GM21825 (cell line): Measurements from ENCODE around the gene KHNYN.
"Not testable (repeated sequence)": the region's sequence is repeated elsewhere in the genome, so short reads cannot be mapped to it uniquely, and the experiment has no call there.

Experiments used
- ATAC-seq: cut with Tn5 transposase; IDR thresholded peaks from one replicate; pipeline ENCODE4 v1.9.1; 2021; ENCODE audit warnings: mild to moderate bottlenecking, moderate library complexity; ENCODE audit not compliant: unreplicated experiment

KHNYN gene

DNA sequence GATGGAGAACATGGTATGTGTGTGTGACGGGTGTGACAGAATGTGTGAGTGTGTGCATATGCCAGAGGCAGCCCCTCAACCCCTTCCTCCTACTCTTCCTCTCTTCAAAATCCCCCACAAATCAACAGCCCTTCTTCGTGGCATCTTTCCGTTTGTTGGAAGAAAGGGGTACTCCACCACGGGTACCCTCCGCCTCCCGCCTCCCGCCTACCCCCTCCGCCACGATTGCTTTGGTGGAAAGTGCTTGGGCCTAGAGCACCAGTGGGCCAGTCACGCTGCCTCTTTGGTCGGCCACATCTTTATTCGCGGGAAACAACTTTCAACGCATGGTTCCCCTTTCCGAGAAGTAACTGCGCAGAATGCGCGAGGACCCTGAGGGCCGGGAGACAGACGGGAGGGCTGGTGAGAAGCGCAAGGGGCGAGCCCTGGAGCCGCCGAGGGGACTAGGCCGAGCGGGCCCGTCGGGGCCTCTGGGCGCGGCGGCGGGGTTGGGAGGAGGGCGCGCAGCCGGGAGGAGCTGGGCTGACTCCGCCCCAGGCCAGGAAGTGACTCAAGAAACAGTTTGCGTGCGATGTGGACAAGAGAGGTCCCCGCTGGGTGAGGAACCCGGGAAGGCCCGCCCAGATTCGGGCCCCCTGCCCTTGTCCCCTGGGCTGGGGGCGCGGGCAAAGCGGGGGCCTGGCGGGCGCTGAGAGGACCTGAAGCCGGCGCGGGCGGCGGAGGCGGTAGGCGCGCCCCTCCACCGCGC is at the start of gene KHNYN, which contains the start of gene CBLN3:
Gene KHNYN (plus strand): TSS at position 560 of the 748 bp plus-strand sequence. CDS start 777 bp downstream, outside the sequence.
Gene CBLN3 (minus strand): TSS at position 274 of the 748 bp plus-strand sequence. CDS start 614 bp downstream, outside the sequence.
- ATAC-seq: peak; percentile 82

DNA sequence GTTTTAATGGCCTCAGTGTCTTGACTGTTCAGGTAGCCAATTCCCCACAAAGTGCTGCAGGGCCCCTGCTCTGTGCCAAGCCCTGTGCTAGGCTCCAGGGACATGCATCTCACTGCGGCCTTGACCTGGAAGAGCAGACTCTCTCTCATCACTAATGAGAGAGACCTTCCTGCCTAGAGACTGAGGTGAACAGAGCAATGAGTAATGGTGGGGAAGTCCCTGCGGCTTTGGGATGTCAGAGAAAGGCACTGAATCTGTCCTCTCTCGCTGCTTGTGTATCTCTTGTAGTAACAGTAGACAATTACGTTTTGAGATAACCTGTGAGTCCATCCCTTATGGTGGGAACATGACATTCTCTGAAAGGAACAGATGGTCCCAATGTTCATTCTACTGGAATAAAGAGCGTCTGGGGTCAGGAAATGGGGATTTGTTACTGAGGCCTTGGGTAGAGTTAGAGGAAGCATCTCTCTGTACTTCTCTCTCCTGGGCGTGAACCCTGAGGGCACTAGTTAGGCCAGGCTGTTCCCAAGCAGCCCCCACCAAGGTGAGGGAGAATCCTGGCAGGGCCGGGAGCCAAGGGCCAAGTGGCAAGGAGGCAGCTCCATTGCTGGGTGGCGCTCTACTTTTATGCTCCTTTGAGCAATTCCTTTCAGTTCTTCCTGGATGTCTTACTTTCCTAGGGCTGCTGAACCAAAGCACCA is 48.2 kb upstream of the KHNYN start:
- no peak for ATAC-seq

- no peak for ATAC-seq
Measured at GRCh38 chr14:24382064-24382371, 47.7 kb upstream of the KHNYN start.

DNA sequence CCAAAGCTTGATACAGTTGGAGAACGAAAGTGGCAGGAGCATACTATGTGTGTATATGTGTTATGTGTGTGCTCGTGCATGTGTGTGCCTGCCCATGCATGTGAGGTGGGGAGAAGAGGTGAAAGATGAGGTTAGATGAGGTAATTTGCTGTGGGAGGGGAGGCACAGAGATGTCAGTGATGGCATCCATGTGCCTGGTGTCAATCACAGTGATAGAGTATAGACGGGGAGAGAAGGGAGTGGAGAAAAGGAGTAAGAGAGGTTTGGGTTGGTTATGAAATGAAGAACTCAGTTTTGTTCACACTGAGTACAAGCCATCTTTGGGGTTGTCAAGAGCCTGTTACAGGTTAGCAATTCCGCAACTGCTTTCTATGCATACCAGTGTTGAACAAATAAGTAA is 45.6 kb upstream of the KHNYN start:
- ATAC-seq: no peak

DNA sequence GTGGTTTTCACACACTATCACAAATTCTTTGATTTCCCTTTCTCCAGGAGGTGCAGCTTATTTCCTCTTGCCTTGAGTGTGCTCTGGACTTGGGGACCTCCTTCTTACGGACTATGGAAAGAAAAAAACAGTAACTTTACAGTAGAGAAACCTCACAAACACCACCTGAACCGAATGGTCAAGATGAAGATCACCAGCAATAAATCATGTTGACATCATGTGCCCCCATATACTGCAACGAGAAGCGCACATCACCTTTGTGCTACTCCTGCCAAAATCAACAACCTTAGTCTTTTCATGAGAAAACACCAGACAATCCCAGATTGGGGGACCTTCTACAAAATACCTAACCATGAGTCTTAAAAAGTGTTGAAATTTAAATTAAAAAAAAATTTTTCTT is 44.2 kb upstream of the KHNYN start:
- ATAC-seq: no peak

DNA sequence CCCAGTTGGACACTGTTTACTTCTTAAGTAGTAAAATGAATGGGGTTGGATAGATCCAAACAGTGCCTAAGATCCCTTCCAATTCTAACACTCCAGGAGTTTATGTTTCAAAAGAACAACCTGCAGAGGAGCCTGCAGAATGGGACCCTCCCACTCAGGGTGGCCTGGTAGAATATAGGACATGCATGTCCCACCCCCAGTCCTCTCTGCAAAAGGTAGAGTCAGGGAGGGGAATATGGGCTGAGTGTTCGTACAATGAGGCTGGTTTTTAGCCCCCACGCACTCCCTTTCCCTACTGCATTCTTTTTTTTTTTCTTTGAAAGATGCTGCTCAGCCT is 42.8 kb upstream of the KHNYN start:
- no peak for ATAC-seq

GRCh38 chr14:24387579-24387978 is 42.2 kb upstream of the KHNYN start:
- not testable (repeated sequence) for ATAC-seq

GRCh38 chr14:24388474-24389179 is 41.1 kb upstream of the KHNYN start:
- ATAC-seq: no peak

GRCh38 chr14:24389226-24389848 is 40.4 kb upstream of the KHNYN start:
- ATAC-seq: no peak

- no peak for ATAC-seq
Measured at GRCh38 chr14:24390701-24391468, 38.9 kb upstream of the KHNYN start.

GRCh38 chr14:24392325-24393091 is 37.2 kb upstream of the KHNYN start:
- no peak for ATAC-seq

GRCh38 chr14:24394275-24394674 is 35.5 kb upstream of the KHNYN start:
- ATAC-seq: no peak

DNA sequence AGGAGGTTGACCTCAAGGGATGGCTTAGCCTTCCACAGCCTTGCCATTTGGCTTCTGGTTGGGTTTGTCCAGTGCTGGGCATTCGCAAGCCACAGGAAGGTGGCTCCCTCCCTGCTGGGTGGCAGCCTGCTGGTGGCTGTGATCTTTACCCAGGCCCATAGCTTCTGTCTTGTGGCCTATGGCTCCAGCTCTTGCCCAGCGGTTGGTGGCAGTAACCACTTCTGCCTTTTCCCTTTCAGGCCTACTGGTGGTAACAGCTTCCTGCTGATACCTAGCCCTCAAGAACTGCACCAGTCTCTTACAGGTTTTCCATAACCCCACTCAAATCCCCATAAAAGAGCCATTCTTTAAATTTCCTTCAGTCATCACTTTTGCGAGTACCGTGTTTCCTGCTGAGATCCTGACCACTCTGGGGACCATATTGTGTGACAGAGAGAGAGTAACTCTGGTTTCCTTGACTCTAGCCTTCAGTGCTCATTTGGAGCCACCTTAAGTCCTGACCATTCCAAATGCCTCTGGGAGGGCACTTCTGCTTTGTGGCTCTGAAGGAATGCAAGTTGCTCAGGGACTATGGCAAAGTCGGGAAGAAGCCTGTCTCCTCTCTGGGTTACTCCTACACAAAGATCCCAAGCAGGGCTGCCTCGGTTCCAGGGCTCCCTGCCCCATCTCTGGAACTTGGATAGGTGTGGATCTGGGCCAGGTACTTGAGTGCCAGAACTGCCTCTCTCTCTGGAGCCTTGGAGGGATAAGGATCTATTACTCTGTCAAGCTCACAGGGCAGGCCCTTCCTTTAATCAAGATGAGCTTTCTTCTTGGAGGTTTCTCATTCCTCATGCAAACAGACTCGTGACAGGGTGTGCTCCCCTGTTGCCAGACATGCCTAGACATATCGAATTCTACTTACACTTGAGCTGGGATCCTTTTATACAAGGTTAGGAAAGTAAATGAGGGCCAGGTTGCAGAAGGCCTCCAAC is 33.9 kb upstream of the KHNYN start:
- no peak for ATAC-seq

GRCh38 chr14:24397639-24398292 is 32.0 kb upstream of the KHNYN start:
- ATAC-seq: no peak

DNA sequence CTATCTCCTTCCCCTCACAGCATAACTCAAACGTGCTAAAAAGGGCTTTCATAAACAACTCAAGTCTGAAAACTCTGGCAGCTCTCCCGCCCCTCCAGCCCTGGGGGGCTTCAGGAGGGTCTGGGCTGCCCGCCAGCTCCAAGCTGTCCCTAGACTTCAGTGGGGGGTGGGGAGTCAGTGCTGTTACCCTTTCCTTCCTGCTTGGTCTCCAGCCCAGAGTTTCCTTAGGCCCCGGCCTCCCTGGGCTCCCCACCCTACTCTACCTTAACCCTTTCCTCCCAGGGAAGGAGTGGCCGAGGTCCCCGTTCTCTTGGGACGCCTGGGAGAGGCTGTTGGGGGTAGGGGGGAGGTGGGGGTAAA is 31.5 kb upstream of the KHNYN start:
- ATAC-seq: no peak

- ATAC-seq: no peak
Measured at GRCh38 chr14:24398653-24399446, 30.9 kb upstream of the KHNYN start, which contains the start of gene NYNRIN. NYNRIN (plus strand) TSS chr14:24399003; CDS start chr14:24399247, 244 bp downstream.

GRCh38 chr14:24399447-24399822 is 30.3 kb upstream of the KHNYN start:
- ATAC-seq: no peak
